DOHH2 (cell line): ENCODE results near the gene BRIP1.

Experiments used
- CTCF ChIP-seq: fragments of 200-600 bp; sonication (generic); IDR thresholded peaks from one replicate; pipeline ENCODE4 v1.5.1; 2014; ENCODE audit warnings: antibody characterized with exemption, mild to moderate bottlenecking, low read depth, low read length; ENCODE audit not compliant: poor library complexity, severe bottlenecking
- EZH2phosphoT487 ChIP-seq: fragments of 200-600 bp; sonication (generic); IDR thresholded peaks from 2 replicates; pipeline ENCODE4 v1.6.1; 2017; ENCODE audit warnings: borderline replicate concordance, mild to moderate bottlenecking, antibody characterized with exemption, low read length, moderate library complexity, mixed read lengths

- TF ChIP-seq EZH2phosphoT487 (no peak), CTCF (no peak)
Observed at GRCh38 chr17:61831099-61831498, 32.2 kb downstream of the BRIP1 start.
